Endothelial cell of umbilical vein (primary cell): Measurements from ENCODE around the gene SLCO3A1. TPM values are rescaled to one million over a fixed set of nuclear protein-coding genes. Genes with fewer than 3 reads are reported as not detected.

Experiments used
- BruUV-seq: library from RNA; stranded (reverse); fragments of 400-500 nt; replicated peaks from 2 replicates; lab custom pipeline; 2021; lab: Mats Ljungman, UMichigan
- CTCF ChIA-PET: fragments of 300-600, 350-600 bp; sonication (Branson Sonifier 250); formaldehyde crosslinking; loops from one replicate; lab custom pipeline; 2021; ENCODE audit warnings: antibody characterized with exemption, inconsistent platforms; lab: Charles Lee
- POLR2A ChIA-PET: fragments of 300-600, 350-600 bp; sonication (Branson Sonifier 250); formaldehyde crosslinking; loops from one replicate; lab custom pipeline; 2021; ENCODE audit warnings: antibody characterized with exemption, inconsistent platforms; lab: Charles Lee
- DNase-seq: peaks from one replicate; pipeline ENCODE4 v3.0.0-alpha.2; 2011; ENCODE audit warnings: low read depth, low spot score
- FAIRE-seq: peaks from 2 replicates; lab custom pipeline; 2011; peaks lifted over from hg19 to GRCh38; lab: Jason Lieb, UNC
- H2AFZ ChIP-seq: 2 replicates; pipeline ENCODE4 v1.6.0; 2012; ENCODE audit warnings: low read depth, low read length, control low read depth, inconsistent platforms
- H3K27ac ChIP-seq: 2 replicates; pipeline ENCODE4 v1.5.1; 2011; ENCODE audit warnings: low read depth, mild to moderate bottlenecking, control low read depth, low read length, moderate library complexity; ENCODE audit not compliant: insufficient read depth
- H3K27me3 ChIP-seq, 2 experiments: 2 replicates each; pipeline versions ENCODE4 v1.6.0 to v1.6.1; 2011; ENCODE audit warnings: low read length in 2 of 2, mixed read lengths in 1 of 2; ENCODE audit not compliant: control insufficient read depth in 2 of 2, insufficient read depth in 2 of 2
- H3K36me3 ChIP-seq, 2 experiments: 2 replicates in 1 of 2; 3 replicates in 1 of 2; pipeline ENCODE4 v1.5.1; 2011; ENCODE audit warnings: low read length in 2 of 2, mild to moderate bottlenecking in 1 of 2, moderate library complexity in 1 of 2; ENCODE audit not compliant: control insufficient read depth in 2 of 2, insufficient read depth in 2 of 2; ENCODE audit errors: extremely low read depth in 1 of 2
- H3K4me1 ChIP-seq: 3 replicates; pipeline ENCODE4 v1.5.1; 2011; ENCODE audit warnings: mild to moderate bottlenecking, low read length; ENCODE audit not compliant: control insufficient read depth, insufficient read depth; ENCODE audit errors: extremely low read depth
- H3K4me2 ChIP-seq: 2 replicates; pipeline ENCODE4 v1.6.1; 2011; ENCODE audit warnings: low read length, control low read depth, mixed read lengths; ENCODE audit not compliant: insufficient read depth
- H3K4me3 ChIP-seq, 3 experiments: fragments of 200-600 bp in 1 of 3; sonication (generic), shearing (Covaris generic) in 1 of 3; replicated peaks in 1 of 3; 2 replicates each; pipeline ENCODE4 v1.5.1; 2011 to 2016; ENCODE audit warnings: control low read depth in 3 of 3, low read length in 3 of 3, mild to moderate bottlenecking in 2 of 3, inconsistent platforms in 1 of 3, low read depth in 1 of 3, moderate library complexity in 1 of 3; ENCODE audit not compliant: insufficient read depth in 1 of 3
- H3K79me2 ChIP-seq: 2 replicates; pipeline ENCODE4 v1.6.0; 2012; ENCODE audit warnings: low read length, inconsistent platforms; ENCODE audit not compliant: control insufficient read depth, insufficient read depth
- H3K9ac ChIP-seq: replicated peaks from 2 replicates; pipeline ENCODE3; 2011; ENCODE audit warnings: low read length, control low read depth; ENCODE audit not compliant: insufficient read depth; ENCODE audit errors: extremely low read depth
- H3K9me1 ChIP-seq: replicated peaks from 3 replicates; pipeline ENCODE4 v1.6.0; 2011; ENCODE audit warnings: mild to moderate bottlenecking, low read length; ENCODE audit not compliant: control insufficient read depth, insufficient read depth; ENCODE audit errors: extremely low read depth
- H3K9me3 ChIP-seq: replicated peaks from 2 replicates; pipeline ENCODE4 v1.5.1; 2012; ENCODE audit warnings: low read length, inconsistent platforms; ENCODE audit not compliant: control insufficient read depth, insufficient read depth
- H4K20me1 ChIP-seq: replicated peaks from 2 replicates; pipeline ENCODE3; 2011; ENCODE audit warnings: mild to moderate bottlenecking, low read length; ENCODE audit not compliant: control insufficient read depth, insufficient read depth; ENCODE audit errors: extremely low read depth
- EZH2 ChIP-seq: IDR thresholded peaks from 2 replicates; pipeline ENCODE4 v1.6.1; 2012; ENCODE audit warnings: borderline replicate concordance, low read depth, mild to moderate bottlenecking, moderate library complexity, low read length, inconsistent platforms; ENCODE audit not compliant: severe bottlenecking
- FOS ChIP-seq: IDR thresholded peaks from 2 replicates; pipeline ENCODE4 v1.6.1; 2011; ENCODE audit warnings: mild to moderate bottlenecking, low read length, moderate library complexity, borderline replicate concordance; ENCODE audit not compliant: insufficient read depth
- GATA2 ChIP-seq: IDR thresholded peaks from 2 replicates; pipeline ENCODE4 v1.7.0; 2011; ENCODE audit warnings: low read depth, mild to moderate bottlenecking, moderate library complexity, mixed read lengths, low read length; ENCODE audit not compliant: insufficient read length, insufficient read depth
- JUN ChIP-seq: IDR thresholded peaks from 2 replicates; pipeline ENCODE4 v1.6.1; 2011; ENCODE audit warnings: borderline replicate concordance, low read depth; ENCODE audit not compliant: insufficient read length, insufficient read depth
- MAX ChIP-seq: IDR thresholded peaks from 2 replicates; pipeline ENCODE4 v1.6.1; 2011; ENCODE audit not compliant: insufficient read depth, insufficient read length
- MYC ChIP-seq: IDR thresholded peaks from one replicate; pipeline ENCODE4 v1.6.1; 2011; ENCODE audit warnings: mild to moderate bottlenecking, low read depth, low read length
- POLR2A ChIP-seq: IDR thresholded peaks from 2 replicates; pipeline ENCODE4 v1.6.1; 2012; ENCODE audit warnings: low read depth, mild to moderate bottlenecking, control low read depth, low read length
- POLR2AphosphoS5 ChIP-seq: IDR thresholded peaks from 2 replicates; pipeline ENCODE4 v1.6.1; 2012; ENCODE audit warnings: low read depth, mild to moderate bottlenecking, control low read depth, low read length, moderate library complexity; ENCODE audit not compliant: insufficient read depth
- dilution Hi-C: fragments of 300-500 bp; cut with MboI; formaldehyde crosslinking; loops from one replicate; pipeline ENCODE4 v1.15.0; 2019; ENCODE audit warnings: low sequenced_read_pairs; ENCODE audit not compliant: extremely low pct_ligation_motif_present
- intact Hi-C: fragments of 100-400 bp; cut with micrococcal nuclease; formaldehyde crosslinking; loops from one replicate; pipeline ENCODE4 v1.10.0; 2022
- polyA plus RNA-seq, 4 experiments: library from polyadenylated mRNA; depleted of rRNA in 3 of 4; stranded (reverse) in 3 of 4; unstranded in 1 of 4; fragments of >200 nt; gene quantifications; 2 replicates each; pipeline versions ENCODE4 v1.2.1 to v1.2.3, GENCODE V29; 2011 to 2012; ENCODE audit warnings: missing spikeins in 1 of 4
- total RNA-seq: library from RNA; stranded (reverse); gene quantifications from 2 replicates; pipeline ENCODE4 v1.2.3, GENCODE V29; 2021
- TF ChIP-seq, protein P1 (sequence below), 2 donors: IDR thresholded peaks; 1 replicate in 1 of 2; 2 replicates in 1 of 2; pipeline ENCODE4 v1.5.1; 2011; ENCODE audit warnings: low read length in 2 of 2, mild to moderate bottlenecking in 2 of 2, moderate library complexity in 2 of 2, control low read depth in 1 of 2, inconsistent platforms in 1 of 2, low read depth in 1 of 2; ENCODE audit not compliant: insufficient read depth in 1 of 2; ENCODE audit errors: extremely low read depth in 1 of 2

Gene SLCO3A1
- total and polyA plus RNA-seq, 2 donors (not counting 3 experiments of a cell fraction or from before 2014, with no cell fraction given) = 0.88 to 0.92 TPM

- H2AFZ ChIP-seq = no peak overlapping the region
- TF ChIP-seq POLR2AphosphoS5 (no peak), MAX (no peak), POLR2A (no peak)
- TF ChIP-seq, protein P1, sequence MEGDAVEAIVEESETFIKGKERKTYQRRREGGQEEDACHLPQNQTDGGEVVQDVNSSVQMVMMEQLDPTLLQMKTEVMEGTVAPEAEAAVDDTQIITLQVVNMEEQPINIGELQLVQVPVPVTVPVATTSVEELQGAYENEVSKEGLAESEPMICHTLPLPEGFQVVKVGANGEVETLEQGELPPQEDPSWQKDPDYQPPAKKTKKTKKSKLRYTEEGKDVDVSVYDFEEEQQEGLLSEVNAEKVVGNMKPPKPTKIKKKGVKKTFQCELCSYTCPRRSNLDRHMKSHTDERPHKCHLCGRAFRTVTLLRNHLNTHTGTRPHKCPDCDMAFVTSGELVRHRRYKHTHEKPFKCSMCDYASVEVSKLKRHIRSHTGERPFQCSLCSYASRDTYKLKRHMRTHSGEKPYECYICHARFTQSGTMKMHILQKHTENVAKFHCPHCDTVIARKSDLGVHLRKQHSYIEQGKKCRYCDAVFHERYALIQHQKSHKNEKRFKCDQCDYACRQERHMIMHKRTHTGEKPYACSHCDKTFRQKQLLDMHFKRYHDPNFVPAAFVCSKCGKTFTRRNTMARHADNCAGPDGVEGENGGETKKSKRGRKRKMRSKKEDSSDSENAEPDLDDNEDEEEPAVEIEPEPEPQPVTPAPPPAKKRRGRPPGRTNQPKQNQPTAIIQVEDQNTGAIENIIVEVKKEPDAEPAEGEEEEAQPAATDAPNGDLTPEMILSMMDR (IDR thresholded peaks at IDR 0.05; ENCODE audit: extremely low read depth in 1 of 2, insufficient read depth in 1 of 2, low read depth in 1 of 2, low read length in 2 of 2) = no peak
- dilution Hi-C loops (no loop called here), intact Hi-C loops (no loop called here)
- no peaks in the 10 kb centered on the region for H3K27me3 ChIP-seq
- no peaks in the 10 kb centered on the region for H3K9me3 ChIP-seq
- no peaks in the 10 kb centered on the region for H3K79me2 ChIP-seq
- no peak overlapping the region for H3K27ac ChIP-seq
- no peak overlapping the region for H3K4me3 ChIP-seq
- no peaks in the 10 kb centered on the region for H3K36me3 ChIP-seq
- BruUV-seq = no TSS peak
- H3K4me1 ChIP-seq = no peaks in the 10 kb centered on the region
- no peaks in the 10 kb centered on the region for H3K9me1 ChIP-seq
- H4K20me1 ChIP-seq = no peaks in the 10 kb centered on the region
- no peak for FAIRE-seq
- DNase-seq = no peak
- ChIA-PET POLR2A (no interaction called here), CTCF (no interaction called here)
- no peak overlapping the region for H3K9ac ChIP-seq
- no peak overlapping the region for H3K4me2 ChIP-seq
Measured at GRCh38 chr15:92041371-92041770, 187.9 kb downstream of the SLCO3A1 start.

GRCh38 chr15:92043283-92043682 lies 189.8 kb downstream of the SLCO3A1 start:
- H3K4me1 ChIP-seq = no peaks in the 10 kb centered on the region
- no peak for TF ChIP-seq FOS
- no peak for TF ChIP-seq MYC
- TF ChIP-seq POLR2AphosphoS5 = no peak
- TF ChIP-seq, protein P1 (IDR thresholded peaks at IDR 0.05; ENCODE audit: extremely low read depth in 1 of 2, insufficient read depth in 1 of 2, low read depth in 1 of 2, low read length in 2 of 2) = no peak
- TF ChIP-seq EZH2 = no peak
- TF ChIP-seq JUN = no peak
- TF ChIP-seq MAX = no peak
- TF ChIP-seq GATA2 = no peak
- TF ChIP-seq POLR2A = no peak
- H3K27ac ChIP-seq = no peak overlapping the region
- no peak overlapping the region for H3K4me3 ChIP-seq
- no peaks in the 10 kb centered on the region for H4K20me1 ChIP-seq
- dilution Hi-C loops (no loop called here), intact Hi-C loops (no loop called here)
- H3K4me2 ChIP-seq = no peak overlapping the region
- FAIRE-seq = no peak
- H3K9ac ChIP-seq = no peak overlapping the region
- H3K79me2 ChIP-seq = no peaks in the 10 kb centered on the region
- BruUV-seq = no TSS peak
- CTCF ChIA-PET = no interaction called here
- H3K9me3 ChIP-seq = no peaks in the 10 kb centered on the region
- H3K27me3 ChIP-seq = no peaks in the 10 kb centered on the region
- POLR2A ChIA-PET = no interaction called here
- H2AFZ ChIP-seq = no peak overlapping the region
- H3K36me3 ChIP-seq = no peaks in the 10 kb centered on the region
- no peak for DNase-seq
- H3K9me1 ChIP-seq = no peaks in the 10 kb centered on the region
